ENCODE results near the gene IFT88. TPM values are rescaled to one million over a fixed set of nuclear protein-coding genes. Genes with fewer than 3 reads are reported as not detected.

The IFT88 gene
- total and polyA plus RNA-seq, 9 of the 15 experiments (the other 6 are each of a cell fraction or from before 2014, with no cell fraction given), result 8.3 to 13.5 (median 10.0) TPM

GRCh38 chr13:20702915-20703779, 136.2 kb downstream of the IFT88 start, which contains the start of gene IL17D:
TSS of gene IL17D (plus strand) at chr13:20703699. CDS start at chr13:20704002, 303 bp downstream.
- BruUV-seq (replicated peaks), result no TSS peak
- no peaks in the 10 kb centered on the region for H4K20me1 ChIP-seq (replicated peaks; ENCODE audit: control insufficient read depth, insufficient read depth, low read length)
- ChIA-PET POLR2A (interaction anchor here (1.0 to 2.0 kb wide), 2 partner anchors 11 to 16 kb away, joined by 4 to 5 read pairs; no protein-coding TSS in a partner anchor), CTCF (ENCODE audit: low intra/inter-chr PET ratio) (no interaction called here)
- H3K4me2 ChIP-seq (ENCODE audit: insufficient read depth, low read length), result peak within 1 kb of the TSS; percentile 52
- H3K9me1 ChIP-seq (ENCODE audit: control insufficient read depth, insufficient read depth, low read length), result no peaks in the 10 kb centered on the region
- peak within 1 kb of the TSS; percentile 77 for H2AFZ ChIP-seq (ENCODE audit: low read depth, low read length)
- intact Hi-C loops (cut with micrococcal nuclease) (no loop called here), in situ Hi-C loops (cut with MboI) (no loop called here)
- FAIRE-seq (no peak), DNase-seq (ENCODE audit: extremely low read depth in 1 of 4, low spot score in 3 of 4) (peak; percentile 16 to 57 (median 40)), ATAC-seq (peak; percentile 26)
- peaks cover 17 to 21% of the 10 kb centered on the region in 2 experiments; a peak in 4 of 5 replicates for H3K27me3 ChIP-seq (ENCODE audit: control insufficient read depth in 2 of 2, insufficient read depth in 2 of 2, low read length in 2 of 2)
- peak within 1 kb of the TSS; percentile 42 for H3K4me3 ChIP-seq
- H3K9ac ChIP-seq (ENCODE audit: insufficient read depth in 1 of 2, low read depth in 2 of 2, low read length in 2 of 2), result peak within 1 kb of the TSS in 1 of 2 experiments; percentile 87; a peak in 2 of 4 replicates
- no peaks in the 10 kb centered on the region for H3K36me3 ChIP-seq (ENCODE audit: control insufficient read depth, insufficient read depth, low read length)
- no peaks in the 10 kb centered on the region for H3K9me3 ChIP-seq (replicated peaks; ENCODE audit: control insufficient read depth, insufficient read depth, low read depth, low read length)
- TF ChIP-seq RBM15 (IDR thresholded peaks at IDR 0.05; ENCODE audit: insufficient read depth, low read length), result no peak
- no peak for TF ChIP-seq SAFB (IDR thresholded peaks at IDR 0.05; ENCODE audit: borderline replicate concordance, low read depth, low read length)
- peak; percentile 24; the same call in 1 of the 2 replicates for TF ChIP-seq TFAP4 (CRISPR knock-in tag; IDR thresholded peaks at IDR 0.05; ENCODE audit: borderline replicate concordance)
- TF ChIP-seq ZBTB7A (IDR thresholded peaks at IDR 0.05; ENCODE audit: borderline replicate concordance, control insufficient read depth, low read depth, low read length), result peak; percentile 26; the same call in 1 of the 2 replicates
- TF ChIP-seq CBX8 (IDR thresholded peaks at IDR 0.05; ENCODE audit: borderline replicate concordance, extremely low read depth, low read depth, low read length, poor library complexity, severe bottlenecking), result peak; percentile 8
- peaks cover 4 to 11% of the 10 kb centered on the region in 2 experiments; a peak in 3 of 5 replicates for H3K4me1 ChIP-seq (replicated peaks in 1 of 2; ENCODE audit: control insufficient read depth in 2 of 2, insufficient read depth in 2 of 2, low read length in 2 of 2)
- H3K79me2 ChIP-seq (ENCODE audit: control insufficient read depth, insufficient read depth, low read length), result no peaks in the 10 kb centered on the region
- 7% methylated on average over 36 of the region's 94 CpGs for WGBS (ENCODE audit: insufficient coverage, low coverage, missing lambda C conversion rate)
- no peak within 1 kb of the TSS for H3K27ac ChIP-seq (ENCODE audit: extremely low read depth, low read depth, low read length)

All from K562 (cell line).